Central memory CD4-positive, alpha-beta T cell (primary cell): ENCODE data around the gene TUBGCP3.

Experiments used
- DNase-seq: peaks from one replicate; pipeline ENCODE4 v3.0.0; 2022

The TUBGCP3 gene

GRCh38 chr13:112473818-112474217 lies 114.1 kb downstream of the TUBGCP3 start:
- no peak for DNase-seq

GRCh38 chr13:112469071-112469745 lies 118.7 kb downstream of the TUBGCP3 start:
- DNase-seq, result no peak

- DNase-seq, result no peak
Observed at GRCh38 chr13:112468069-112468468, 119.9 kb downstream of the TUBGCP3 start.

- no peak for DNase-seq
Observed at GRCh38 chr13:112467236-112467635, 120.7 kb downstream of the TUBGCP3 start.

GRCh38 chr13:112466132-112467058 lies 121.6 kb downstream of the TUBGCP3 start:
- no peak for DNase-seq

GRCh38 chr13:112465251-112466131 lies 122.5 kb downstream of the TUBGCP3 start:
- no peak for DNase-seq

- DNase-seq, result no peak
Observed at GRCh38 chr13:112464720-112465119, 123.2 kb downstream of the TUBGCP3 start.

- DNase-seq, result no peak
Observed at GRCh38 chr13:112462408-112462807, 125.5 kb downstream of the TUBGCP3 start.

GRCh38 chr13:112457485-112457884 lies 130.5 kb downstream of the TUBGCP3 start:
- no peak for DNase-seq

GRCh38 chr13:112457081-112457480 lies 130.9 kb downstream of the TUBGCP3 start:
- no peak for DNase-seq

GRCh38 chr13:112456138-112457056 lies 131.6 kb downstream of the TUBGCP3 start:
- DNase-seq, result no peak

- DNase-seq, result no peak
Observed at GRCh38 chr13:112455476-112456059, 132.4 kb downstream of the TUBGCP3 start.

GRCh38 chr13:112454648-112455334 lies 133.2 kb downstream of the TUBGCP3 start:
- no peak for DNase-seq

- no peak for DNase-seq
Observed at GRCh38 chr13:112453874-112454647, 133.9 kb downstream of the TUBGCP3 start.

GRCh38 chr13:112453207-112453829 lies 134.6 kb downstream of the TUBGCP3 start:
- DNase-seq, result no peak

GRCh38 chr13:112452380-112453206 lies 135.4 kb downstream of the TUBGCP3 start:
- DNase-seq, result no peak

- DNase-seq, result no peak
Observed at GRCh38 chr13:112451512-112452379, 136.2 kb downstream of the TUBGCP3 start.

GRCh38 chr13:112450904-112451240 lies 137.1 kb downstream of the TUBGCP3 start:
- no peak for DNase-seq
